Transverse colon (tissue), 4 donors: Measurements from ENCODE around the gene SCLT1.

ENCODE experiments used
- EP300 ChIP-seq: sonication (generic); formaldehyde crosslinking; IDR thresholded peaks from one replicate; pipeline ENCODE4 v1.6.1; 2017; ENCODE audit warnings: antibody characterized with exemption, low read depth
- POLR2A ChIP-seq: fragments of 450-650 bp; IDR thresholded peaks from one replicate; pipeline ENCODE4 v1.6.1; 2016; ENCODE audit warnings: antibody characterized with exemption, mild to moderate bottlenecking, moderate library complexity
- POLR2AphosphoS5 ChIP-seq, 3 donors: sonication (generic); formaldehyde crosslinking; IDR thresholded peaks; one replicate each; pipeline ENCODE4 v1.6.1; 2016; ENCODE audit warnings: antibody characterized with exemption in 3 of 3
- TF ChIP-seq, protein P1 (sequence below), 5 experiments: fragments of 200-600 bp in 3 of 5; fragments of 450-650 bp in 2 of 5; sonication (generic) in 3 of 5; IDR thresholded peaks; 1 replicate in 2 of 5; 2 replicates in 3 of 5; pipeline ENCODE4 v1.5.1; 2016 to 2017; ENCODE audit warnings: antibody characterized with exemption in 5 of 5, inconsistent platforms in 3 of 5, mild to moderate bottlenecking in 2 of 5, moderate library complexity in 1 of 5

DNA sequence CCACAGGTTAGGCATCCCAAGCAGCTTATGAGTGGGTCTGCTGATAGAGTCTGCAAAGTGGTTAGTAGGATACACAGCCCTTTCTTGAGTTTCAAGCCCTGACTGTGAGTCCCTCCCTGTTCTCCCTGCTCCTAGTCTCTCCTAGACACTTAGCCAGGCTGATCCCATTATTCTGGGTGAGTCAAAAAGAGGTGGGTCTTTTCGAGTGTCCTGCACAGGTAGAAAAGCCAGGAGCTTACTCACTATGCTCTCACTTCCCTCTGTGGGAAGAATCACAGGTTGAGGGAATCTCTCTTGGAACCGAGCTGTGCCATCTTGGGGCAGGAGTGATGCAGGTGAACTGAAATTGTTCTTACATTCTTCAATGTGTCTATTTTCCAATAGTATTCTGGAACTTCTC, 29.7 kb downstream of the SCLT1 start:
- TF ChIP-seq, protein P1, sequence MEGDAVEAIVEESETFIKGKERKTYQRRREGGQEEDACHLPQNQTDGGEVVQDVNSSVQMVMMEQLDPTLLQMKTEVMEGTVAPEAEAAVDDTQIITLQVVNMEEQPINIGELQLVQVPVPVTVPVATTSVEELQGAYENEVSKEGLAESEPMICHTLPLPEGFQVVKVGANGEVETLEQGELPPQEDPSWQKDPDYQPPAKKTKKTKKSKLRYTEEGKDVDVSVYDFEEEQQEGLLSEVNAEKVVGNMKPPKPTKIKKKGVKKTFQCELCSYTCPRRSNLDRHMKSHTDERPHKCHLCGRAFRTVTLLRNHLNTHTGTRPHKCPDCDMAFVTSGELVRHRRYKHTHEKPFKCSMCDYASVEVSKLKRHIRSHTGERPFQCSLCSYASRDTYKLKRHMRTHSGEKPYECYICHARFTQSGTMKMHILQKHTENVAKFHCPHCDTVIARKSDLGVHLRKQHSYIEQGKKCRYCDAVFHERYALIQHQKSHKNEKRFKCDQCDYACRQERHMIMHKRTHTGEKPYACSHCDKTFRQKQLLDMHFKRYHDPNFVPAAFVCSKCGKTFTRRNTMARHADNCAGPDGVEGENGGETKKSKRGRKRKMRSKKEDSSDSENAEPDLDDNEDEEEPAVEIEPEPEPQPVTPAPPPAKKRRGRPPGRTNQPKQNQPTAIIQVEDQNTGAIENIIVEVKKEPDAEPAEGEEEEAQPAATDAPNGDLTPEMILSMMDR (IDR thresholded peaks at IDR 0.05) = no peak
- TF ChIP-seq POLR2A = no peak
- TF ChIP-seq EP300 = no peak
- no peak for TF ChIP-seq POLR2AphosphoS5 (IDR thresholded peaks at IDR 0.05)
